Activated CD4-positive, CD25-positive, alpha-beta regulatory T cell treated with anti-CD3 and anti-CD28 coated beads, Interleukin-2, amount 50 U/mL, for 24 hours (primary cell): ENCODE results near the gene PRKAG3.

Source experiments
- ATAC-seq, 2 donors: fragments of 150-1000 bp; cut with Tn5 transposase; one replicate each; pipeline ENCODE4 v1.10.0; 2021; ENCODE audit warnings: mild to moderate bottlenecking in 1 of 2, moderate library complexity in 1 of 2

PRKAG3 gene

DNA sequence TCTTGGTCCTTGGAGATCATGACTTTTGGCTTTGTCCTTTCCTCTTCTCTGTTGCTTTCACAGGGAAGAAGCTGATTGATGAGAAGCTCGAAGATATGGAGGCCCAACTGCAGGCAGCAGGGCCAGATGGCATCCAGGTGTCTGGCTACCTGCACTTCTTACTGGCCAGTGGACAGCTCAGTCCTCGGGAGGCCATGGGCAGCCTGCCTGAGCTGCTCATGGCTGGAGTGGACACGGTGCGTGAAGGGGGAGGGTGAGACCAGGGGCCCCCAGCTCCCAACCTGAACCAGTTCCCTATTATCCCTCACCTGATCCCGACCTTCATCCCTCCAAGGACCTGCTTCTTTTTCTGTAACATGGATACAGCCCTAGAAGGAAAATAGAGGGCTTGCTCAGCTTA lies 18.7 kb downstream of the PRKAG3 start:
- ATAC-seq, result no peak

DNA sequence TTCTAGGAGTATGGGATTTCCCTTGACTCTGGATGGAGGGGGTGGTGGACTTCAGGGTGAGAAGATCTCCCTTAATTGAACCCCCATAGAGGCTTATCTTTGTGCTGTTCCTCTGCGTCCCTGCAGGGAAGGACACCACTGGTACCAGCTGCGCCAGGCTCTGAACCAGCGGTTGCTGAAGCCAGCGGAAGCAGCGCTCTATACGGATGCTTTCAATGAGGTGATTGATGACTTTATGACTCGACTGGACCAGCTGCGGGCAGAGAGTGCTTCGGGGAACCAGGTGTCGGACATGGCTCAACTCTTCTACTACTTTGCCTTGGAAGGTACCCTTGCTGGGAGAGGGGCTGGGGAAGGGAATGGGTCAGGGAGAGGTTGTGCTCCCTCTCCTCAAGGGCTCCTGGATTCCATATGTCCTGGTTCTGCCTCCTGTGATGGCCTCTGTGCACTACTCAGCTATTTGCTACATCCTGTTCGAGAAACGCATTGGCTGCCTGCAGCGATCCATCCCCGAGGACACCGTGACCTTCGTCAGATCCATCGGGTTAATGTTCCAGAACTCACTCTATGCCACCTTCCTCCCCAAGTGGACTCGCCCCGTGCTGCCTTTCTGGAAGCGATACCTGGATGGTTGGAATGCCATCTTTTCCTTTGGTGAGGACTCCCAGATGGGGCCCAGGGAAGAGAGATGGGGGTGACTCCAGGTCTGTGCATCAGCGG lies 19.3 kb downstream of the PRKAG3 start:
- no peak for ATAC-seq

DNA sequence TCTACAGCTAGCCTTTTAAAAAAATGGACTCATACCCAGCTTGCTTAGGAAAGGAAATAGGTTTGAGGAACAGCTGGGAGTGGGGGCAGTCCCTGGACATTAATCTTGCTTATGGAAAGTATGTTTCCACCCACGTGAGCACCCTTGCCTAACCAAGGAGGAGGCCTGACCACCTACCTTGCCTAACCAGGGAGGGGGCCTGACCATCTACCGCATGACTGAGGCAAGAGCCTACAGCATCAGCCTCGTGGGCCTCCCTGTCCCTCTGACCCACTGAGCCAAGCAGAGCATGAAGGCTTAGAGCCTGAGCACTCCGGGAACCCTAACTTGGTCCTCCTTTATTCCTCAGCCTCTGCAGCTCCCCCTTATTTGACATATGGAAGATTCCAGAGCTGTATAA lies 20.2 kb downstream of the PRKAG3 start:
- ATAC-seq, result no peak

DNA sequence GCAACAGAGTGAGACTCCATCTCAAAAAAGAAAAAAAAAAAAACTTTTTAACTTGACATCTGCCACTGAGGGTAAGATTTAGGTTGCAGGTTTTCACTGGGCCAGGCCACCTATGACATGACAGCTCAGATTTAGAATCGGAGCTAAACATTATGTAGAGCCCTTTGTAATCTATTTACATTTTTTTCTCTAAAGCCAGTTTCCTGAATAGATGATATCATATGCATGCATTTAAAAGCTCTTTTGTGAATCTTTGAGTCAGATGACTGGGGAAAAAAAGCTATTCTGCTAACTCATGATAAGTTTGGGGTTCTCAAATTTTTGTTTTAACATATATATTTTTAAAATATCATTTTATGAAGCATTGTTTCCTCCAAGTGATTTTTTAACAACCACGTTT lies 21.3 kb downstream of the PRKAG3 start:
- no peak for ATAC-seq

DNA sequence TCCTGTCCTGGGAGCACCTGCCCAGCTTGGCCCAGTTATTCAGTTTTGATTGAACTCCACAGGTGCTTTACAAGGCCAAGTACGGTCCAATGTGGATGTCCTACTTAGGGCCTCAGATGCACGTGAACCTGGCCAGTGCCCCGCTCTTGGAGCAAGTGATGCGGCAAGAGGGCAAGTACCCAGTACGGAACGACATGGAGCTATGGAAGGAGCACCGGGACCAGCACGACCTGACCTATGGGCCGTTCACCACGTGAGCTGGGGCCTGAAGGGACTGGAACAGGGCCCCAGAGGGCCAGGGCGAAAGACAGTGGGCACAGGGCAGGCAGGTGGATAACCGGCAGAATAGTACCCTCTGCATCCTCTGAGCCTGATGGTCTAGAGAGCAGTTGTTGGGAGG lies 22.1 kb downstream of the PRKAG3 start:
- ATAC-seq, result no peak

DNA sequence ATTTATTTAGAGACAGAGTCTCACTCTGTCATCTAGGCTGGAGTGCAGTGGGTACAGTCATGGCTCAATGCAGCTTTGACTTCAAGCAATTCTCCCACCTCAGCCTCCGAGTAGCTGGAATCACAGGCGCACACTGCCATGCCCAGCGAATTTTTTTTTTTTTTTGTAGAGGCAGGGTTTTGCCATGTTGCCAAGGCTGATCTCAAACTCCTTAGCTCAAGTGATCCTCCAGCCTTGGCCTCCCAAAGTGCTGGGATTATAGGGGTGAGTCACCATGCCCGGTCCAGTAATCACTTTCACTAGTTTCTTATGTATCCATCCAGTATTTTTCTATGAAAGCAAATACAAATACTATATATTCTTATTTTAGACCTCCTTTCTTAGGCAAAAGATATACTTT lies 24.0 kb downstream of the PRKAG3 start:
- no peak for ATAC-seq

DNA sequence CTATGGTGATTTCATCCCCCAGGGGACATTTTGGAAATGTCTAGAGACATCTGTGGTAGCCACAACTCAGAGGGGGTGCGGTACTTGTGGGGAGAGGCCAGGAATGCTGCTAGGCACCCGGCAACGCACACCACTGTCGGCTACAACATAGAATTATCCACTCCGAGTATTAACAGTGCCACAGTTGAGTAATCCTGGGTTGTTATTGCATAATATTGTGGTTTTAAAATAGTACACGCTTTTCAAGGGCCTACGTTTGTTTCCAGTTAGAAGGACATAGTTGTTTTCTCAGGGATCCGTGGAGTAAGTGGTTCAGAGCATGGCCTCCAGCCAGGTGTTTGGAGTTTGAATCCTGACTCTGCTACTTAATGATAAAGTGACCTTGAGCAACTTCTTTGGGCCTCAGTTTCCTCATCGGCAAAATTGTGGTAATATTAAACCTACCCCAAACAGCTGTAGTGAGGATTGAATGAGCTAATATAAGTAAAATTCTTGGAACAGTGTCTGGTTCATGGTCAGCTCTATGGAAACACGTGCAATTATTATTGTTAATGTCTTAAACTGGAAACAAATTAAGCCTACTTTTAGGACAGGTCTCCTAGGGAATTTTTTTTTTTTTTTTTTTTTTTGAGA lies 25.1 kb downstream of the PRKAG3 start:
- no peak for ATAC-seq

DNA sequence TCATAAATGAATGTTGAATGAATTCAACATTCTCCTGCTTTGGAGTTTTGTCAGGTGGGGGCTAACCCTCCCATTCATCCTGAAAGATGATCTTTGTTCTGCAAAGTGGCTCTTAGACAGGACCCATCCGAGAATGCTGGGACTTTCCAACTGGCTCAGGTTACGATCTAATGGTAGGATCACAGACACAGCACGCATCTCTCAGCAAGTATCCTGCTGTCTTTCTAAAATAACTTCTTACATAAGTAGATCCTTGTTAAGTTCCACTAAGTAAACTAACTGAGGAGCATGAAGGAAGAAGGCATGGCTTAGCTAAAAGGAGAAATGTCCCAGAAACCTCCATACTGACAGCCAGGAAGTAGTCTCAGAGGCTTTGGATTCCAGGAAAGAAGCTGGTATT lies 26.0 kb downstream of the PRKAG3 start:
- no peak for ATAC-seq

DNA sequence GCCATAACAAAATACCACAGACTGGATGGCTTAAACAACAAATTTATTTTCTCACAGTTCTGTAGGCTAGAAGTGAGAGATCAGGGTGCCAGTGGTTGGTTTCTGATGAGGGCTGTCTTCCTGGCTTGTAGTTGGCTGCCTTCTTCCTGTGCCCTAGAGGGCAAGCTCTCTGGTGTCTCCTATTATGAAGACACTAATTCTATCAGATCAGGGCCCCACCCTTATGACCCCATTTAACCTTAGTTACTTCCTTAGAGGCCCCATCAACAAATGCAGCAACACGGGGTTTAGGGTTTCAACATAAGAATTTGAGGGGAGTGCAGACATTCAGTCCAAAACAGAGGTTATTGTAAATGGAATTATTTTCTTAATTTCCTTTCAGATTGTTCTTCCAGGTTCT lies 26.8 kb downstream of the PRKAG3 start:
- ATAC-seq, result no peak

DNA sequence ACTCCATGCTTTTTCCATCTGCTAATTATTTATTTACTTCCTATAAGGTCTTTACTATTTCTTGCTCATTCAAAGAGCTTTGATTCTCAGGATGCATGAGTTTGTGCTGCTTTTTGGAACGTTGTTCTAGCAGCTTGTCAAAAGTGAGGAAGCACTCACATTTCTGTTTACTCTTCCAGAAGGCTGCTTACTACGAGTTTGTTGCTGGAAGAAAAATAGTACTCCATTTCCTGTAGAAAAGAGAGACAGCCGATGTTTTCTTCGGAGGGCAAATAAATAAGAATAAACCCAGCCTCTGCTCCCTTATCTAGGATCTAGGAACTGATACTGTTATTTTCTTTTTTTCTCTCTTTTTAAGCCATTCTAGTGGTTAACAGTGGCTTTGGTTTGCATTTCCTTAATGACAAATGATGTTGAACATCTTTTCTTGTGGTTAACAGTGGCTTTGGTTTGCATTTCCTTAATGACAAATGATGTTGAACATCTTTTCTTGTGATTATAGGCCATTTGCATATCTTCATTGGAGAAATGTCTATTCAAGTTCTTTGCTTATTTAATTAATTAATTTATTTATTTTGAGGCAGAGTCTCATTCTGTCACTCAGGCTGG lies 29.1 kb downstream of the PRKAG3 start:
- no peak for ATAC-seq

DNA sequence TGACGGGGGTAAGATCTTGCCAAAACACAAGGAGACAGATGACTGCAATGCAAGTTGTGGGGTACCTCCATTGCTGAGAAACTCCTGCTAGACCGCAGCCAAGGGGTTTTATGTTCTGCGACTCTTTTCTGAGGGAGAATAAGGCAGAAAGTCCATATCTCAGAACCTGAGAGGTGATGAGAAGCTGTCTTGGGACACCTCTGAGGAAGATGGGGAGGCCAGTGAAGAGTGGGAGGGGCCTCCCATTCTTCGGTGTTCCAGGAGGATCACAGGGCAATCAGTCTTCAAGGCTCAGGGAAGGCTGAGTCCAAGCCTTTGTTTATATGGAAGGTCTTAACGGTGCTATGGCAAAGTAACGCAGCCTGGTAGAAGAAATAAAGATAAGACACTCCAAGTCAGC lies 31.6 kb downstream of the PRKAG3 start:
- ATAC-seq, result no peak

DNA sequence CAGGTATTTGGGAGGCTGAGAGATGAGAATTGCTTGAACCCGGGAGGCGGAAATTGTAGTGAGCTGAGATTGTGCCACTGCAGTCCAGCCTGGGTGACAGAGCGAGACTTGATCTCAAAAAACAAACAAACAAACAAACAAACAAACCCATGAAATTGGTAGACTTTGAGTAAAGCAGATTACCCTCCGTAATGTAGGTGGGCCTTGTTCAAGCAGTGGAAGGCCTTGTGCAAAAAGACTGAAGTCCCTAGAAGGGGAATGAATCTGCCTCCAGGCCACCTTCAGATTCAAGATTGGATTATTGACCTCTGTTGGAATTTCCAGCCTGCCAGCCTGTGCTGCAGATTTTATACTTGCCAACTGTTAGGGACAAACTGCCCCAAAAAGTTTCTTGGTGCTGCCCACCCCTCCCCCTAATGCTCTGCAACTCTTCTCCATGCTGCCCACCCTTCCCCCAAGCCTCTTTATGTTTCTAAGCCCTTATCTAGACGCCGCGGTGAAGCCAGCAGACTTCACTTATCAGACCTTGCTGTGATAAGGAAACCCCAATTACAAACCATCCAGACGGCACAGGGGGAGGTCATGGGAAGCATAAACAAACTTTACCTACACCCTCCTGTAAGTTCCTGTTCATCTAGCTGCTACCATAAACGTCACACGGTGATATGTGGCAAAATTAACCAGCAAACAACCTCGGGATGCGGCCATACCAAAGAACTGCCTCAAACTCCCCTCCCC lies 32.7 kb downstream of the PRKAG3 start:
- ATAC-seq, result no peak

DNA sequence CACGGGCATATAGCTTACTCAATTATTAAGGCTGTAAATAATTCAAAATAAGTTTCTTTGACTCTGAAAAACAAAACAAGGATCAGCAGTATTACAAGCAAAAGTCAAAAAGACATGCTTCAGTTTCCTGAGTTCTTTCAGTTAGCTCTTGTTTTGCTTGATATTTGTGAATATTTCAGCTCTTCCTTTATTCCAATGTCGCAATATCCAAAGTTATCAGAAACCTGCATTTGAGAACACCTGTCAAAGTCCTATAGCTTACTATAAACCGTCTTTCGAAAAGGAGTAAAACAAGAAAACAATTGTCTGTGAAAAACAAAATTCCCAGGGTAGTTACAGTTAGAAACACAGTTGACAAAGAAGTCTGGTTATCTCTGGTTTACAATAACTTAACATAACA lies 34.9 kb downstream of the PRKAG3 start:
- no peak for ATAC-seq

DNA sequence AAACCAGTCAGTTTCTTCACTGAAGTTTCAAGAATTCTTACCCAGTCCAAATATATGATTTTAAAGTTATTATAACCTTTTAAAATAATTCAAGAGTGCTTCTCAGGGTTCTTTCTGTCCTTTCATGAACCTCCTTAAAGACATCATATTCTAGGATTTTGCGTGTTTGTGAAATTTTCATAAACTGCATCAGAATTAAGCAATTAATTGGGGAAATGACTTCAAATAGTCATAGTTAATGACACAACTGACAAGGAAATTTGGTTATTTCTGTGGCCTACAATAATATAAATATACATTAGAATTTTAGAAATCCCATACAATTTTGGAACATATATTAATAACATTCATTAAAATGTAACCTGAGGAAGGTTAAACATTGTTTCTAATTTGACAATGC lies 39.2 kb downstream of the PRKAG3 start:
- no peak for ATAC-seq

DNA sequence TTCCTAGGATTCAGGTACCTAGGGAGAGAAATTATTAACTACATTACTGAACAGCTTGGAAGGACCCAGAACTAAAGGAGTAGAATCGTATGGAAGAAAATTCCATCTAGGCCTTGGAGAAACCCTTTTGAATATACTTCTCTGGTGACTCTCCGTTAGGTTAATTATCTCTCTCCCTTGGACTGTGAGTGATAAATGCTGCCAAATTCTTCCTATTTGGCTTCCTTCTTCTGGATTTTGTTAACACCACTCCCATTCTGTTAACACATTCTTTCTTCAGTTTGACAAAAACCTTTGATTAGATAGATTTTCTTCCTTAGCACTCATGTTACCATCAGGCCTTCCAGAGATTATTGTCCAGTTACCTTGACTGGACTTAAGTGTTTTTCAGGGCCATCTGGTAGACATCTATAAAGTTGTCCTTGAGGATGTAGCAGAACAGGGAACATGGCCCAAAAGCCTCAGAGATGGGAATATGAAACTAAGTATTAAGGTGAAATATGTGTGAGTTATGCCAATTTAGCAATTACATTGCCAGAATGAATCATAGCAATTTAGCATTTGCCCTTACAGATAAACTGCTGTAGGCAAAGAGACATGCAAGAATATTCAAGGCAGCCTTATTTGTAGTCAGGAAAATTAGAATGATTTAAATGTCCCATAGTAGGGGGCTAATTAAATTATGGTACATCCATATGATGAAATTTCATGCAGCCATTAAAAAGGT lies 42.9 kb downstream of the PRKAG3 start:
- no peak for ATAC-seq

DNA sequence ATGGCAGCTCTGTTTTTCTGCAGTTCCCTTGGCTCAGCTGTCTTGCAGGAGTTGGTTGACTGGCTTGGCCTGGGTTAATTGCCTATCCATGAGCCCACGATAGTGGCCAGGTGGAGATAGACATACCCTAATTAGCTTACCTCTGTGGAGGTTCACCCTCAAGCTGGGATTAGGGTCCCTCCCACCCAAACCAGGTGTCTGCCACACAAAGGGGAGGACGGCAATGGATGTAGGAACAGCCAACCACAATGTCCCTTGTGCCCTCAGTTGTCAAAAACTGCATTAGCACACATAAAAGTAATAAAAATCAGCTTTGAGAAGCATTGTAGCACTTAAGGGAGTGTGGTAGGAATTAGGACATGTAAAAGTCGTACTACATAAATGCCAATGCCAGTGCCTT lies 45.5 kb downstream of the PRKAG3 start:
- ATAC-seq, result no peak

DNA sequence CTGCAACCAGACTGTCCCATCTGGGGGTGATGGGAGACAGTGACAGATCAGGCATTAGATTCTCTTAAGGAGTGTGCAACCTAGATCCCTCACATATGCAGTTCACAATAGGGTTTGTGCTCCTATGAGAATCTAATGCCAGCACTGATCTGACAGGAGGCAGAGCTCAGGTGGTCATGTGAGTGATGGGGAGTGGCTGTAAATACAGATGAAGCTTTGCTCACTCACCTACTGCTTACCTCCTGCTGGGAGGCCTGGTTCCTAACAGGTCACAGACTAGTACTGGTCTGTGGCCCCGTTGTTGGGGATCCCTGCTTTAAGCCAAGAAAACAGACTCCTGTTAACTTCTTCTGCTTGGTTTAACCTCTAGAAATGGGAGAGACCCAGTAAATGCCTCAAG lies 46.5 kb downstream of the PRKAG3 start:
- no peak for ATAC-seq

DNA sequence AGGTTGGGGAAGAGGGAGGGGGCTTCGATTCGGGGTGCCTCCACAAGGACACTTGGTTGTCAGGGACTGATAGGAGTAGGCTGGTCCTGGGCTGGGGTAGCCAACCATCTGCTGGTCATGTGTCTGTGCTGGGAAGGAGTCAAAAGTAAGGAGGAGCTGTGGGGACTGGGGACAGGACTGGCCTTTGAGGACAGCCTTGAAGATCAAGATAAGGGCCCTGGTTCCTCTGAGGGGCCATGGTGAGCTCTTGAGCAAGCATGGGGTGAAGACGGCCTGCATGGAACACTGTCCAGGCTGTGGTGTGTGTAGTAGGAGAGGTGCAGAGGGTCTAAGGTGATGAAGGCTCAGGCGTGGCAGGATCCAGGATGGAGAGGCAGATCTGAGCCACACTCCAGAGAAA lies 47.9 kb downstream of the PRKAG3 start:
- ATAC-seq, result no peak

DNA sequence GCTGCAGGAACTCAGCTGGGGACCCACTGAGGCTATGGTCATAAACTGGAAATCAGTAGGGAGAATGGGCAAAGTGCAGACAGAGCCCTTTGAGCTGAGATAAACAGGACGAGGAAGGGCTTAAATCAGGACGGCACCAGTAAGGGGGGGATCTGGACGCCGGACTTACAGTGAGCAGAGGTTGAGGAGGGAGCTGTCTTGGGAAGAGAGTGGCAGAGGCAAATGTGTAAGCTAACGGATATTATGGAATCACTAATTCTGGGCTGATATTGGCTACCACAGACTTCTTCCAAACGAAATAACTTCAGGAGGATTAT lies 49.1 kb downstream of the PRKAG3 start:
- no peak for ATAC-seq

DNA sequence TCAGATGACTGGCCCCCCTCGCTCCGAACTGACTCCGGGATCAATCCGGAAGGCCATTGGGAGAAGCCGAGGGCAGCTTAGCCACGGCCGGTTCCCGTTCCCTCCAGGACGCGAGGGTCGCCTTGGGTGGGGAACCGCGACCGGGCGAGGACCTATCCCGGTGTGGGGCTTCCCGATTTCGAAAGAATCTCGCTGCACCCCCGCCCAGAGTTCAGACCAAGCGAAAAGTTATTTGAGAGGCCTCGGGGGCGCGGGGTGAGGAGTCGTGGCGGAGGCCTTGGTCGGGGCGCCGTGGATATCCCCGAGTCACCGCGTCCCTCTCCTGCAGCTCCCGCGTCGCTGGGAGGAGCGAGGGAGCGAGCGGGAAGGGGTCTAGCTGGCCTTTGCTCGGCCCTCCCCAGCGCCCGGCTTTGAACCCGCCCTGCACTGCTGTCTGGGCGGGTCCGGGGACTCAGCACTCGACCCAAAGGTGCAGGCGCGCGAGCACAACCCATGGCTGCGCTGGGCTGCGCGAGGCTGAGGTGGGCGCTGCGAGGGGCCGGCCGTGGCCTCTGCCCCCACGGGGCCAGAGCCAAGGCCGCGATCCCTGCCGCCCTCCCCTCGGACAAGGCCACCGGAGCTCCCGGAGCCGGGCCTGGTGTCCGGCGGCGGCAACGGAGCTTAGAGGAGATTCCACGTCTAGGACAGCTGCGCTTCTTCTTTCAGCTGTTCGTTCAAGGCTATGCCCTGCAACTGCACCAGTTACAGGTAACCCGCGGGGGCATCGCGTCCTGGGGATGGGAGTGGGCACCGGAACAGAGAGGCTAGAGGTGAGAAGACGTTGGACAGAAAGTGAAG lies 49.7 kb downstream of the PRKAG3 start, which contains the start of gene CYP27A1:
TSS of gene CYP27A1 (plus strand) at position 457 of the 837 bp plus-strand sequence. CDS start at position 493, 36 bp downstream.
- no peak for ATAC-seq

DNA sequence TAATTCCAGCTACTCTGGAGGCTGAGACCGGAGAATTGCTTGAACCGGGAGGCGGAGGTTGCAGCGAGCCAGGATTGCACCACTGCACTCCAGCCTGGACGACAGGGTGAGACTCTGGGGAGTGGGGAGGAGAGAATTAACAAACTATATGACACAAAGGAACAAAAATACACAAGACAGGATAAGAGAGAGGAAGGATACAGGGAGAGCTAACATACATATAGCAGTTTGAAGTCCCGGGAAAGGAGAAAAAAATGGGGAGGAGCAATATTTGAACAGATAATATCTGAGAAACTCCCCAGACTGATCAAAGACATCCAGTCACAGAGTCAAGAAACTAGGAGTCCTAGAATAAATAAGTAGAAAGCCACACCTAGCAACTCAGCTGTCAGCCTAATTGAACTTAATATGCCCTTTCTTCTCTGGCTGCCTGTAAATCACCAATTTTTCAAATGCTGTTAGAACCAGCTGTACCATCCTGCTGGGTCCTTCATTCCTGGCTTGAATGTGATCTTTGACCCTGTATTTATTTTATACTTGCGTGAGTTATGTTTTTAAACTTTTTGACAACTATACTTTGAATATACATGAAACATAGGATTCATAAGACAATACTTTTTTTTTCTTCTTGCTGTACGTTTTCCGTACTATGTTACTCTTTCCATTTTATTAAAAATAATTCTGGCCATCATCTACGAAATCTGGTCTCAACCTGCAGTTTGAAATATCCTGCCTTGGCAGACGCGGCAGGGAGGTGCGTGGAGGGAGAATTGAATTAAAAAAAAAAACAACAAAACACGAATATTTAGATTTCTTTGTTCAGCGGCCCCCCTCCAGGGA lies 50.5 kb downstream of the PRKAG3 start:
- ATAC-seq, result no peak
